ENCODE results near the gene MPHOSPH9. TPM values are rescaled to one million over a fixed set of nuclear protein-coding genes. Genes with fewer than 3 reads are reported as not detected.

The MPHOSPH9 gene
- total and polyA plus RNA-seq, 2 donors (not counting 3 experiments of a cell fraction or from before 2014, with no cell fraction given): 7.8 to 42.4 TPM

GRCh38 chr12:123108682-123109066, 124.3 kb downstream of the MPHOSPH9 start:
- TF ChIP-seq EZH2 (IDR thresholded peaks at IDR 0.05; ENCODE audit: borderline replicate concordance, low read depth, low read length, severe bottlenecking): no peak
- TF ChIP-seq FOS (IDR thresholded peaks at IDR 0.05; ENCODE audit: borderline replicate concordance, insufficient read depth, low read length): no peak
- TF ChIP-seq GATA2 (IDR thresholded peaks at IDR 0.05; ENCODE audit: insufficient read depth, insufficient read length, low read depth, low read length): no peak
- TF ChIP-seq MAX (IDR thresholded peaks at IDR 0.05; ENCODE audit: insufficient read depth, insufficient read length): no peak
- TF ChIP-seq MYC (IDR thresholded peaks at IDR 0.05; ENCODE audit: low read depth, low read length): no peak
- no peak for TF ChIP-seq POLR2AphosphoS5 (IDR thresholded peaks at IDR 0.05; ENCODE audit: insufficient read depth, low read depth, low read length)
- TF ChIP-seq POLR2A (IDR thresholded peaks at IDR 0.05; ENCODE audit: low read depth, low read length): no peak
- no peak for TF ChIP-seq JUN (IDR thresholded peaks at IDR 0.05; ENCODE audit: borderline replicate concordance, insufficient read depth, insufficient read length, low read depth)
- TF ChIP-seq, protein P1, sequence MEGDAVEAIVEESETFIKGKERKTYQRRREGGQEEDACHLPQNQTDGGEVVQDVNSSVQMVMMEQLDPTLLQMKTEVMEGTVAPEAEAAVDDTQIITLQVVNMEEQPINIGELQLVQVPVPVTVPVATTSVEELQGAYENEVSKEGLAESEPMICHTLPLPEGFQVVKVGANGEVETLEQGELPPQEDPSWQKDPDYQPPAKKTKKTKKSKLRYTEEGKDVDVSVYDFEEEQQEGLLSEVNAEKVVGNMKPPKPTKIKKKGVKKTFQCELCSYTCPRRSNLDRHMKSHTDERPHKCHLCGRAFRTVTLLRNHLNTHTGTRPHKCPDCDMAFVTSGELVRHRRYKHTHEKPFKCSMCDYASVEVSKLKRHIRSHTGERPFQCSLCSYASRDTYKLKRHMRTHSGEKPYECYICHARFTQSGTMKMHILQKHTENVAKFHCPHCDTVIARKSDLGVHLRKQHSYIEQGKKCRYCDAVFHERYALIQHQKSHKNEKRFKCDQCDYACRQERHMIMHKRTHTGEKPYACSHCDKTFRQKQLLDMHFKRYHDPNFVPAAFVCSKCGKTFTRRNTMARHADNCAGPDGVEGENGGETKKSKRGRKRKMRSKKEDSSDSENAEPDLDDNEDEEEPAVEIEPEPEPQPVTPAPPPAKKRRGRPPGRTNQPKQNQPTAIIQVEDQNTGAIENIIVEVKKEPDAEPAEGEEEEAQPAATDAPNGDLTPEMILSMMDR (IDR thresholded peaks at IDR 0.05; ENCODE audit: extremely low read depth in 1 of 2, insufficient read depth in 1 of 2, low read depth in 1 of 2, low read length in 2 of 2): no peak
- Histone ChIP-seq H3K4me3 (replicated peaks in 1 of 3; ENCODE audit: insufficient read depth in 1 of 3, low read depth in 1 of 3, low read length in 3 of 3) (no peak overlapping the region), H3K27me3 (ENCODE audit: control insufficient read depth in 2 of 2, insufficient read depth in 2 of 2, low read length in 2 of 2) (no peaks in the 10 kb centered on the region), H4K20me1 (replicated peaks; ENCODE audit: control insufficient read depth, extremely low read depth, insufficient read depth, low read length) (no peaks in the 10 kb centered on the region), H2AFZ (ENCODE audit: low read depth, low read length) (no peak overlapping the region), H3K9me3 (replicated peaks; ENCODE audit: control insufficient read depth, insufficient read depth, low read length) (no peaks in the 10 kb centered on the region), H3K79me2 (ENCODE audit: control insufficient read depth, insufficient read depth, low read length) (no peaks in the 10 kb centered on the region), H3K4me2 (ENCODE audit: insufficient read depth, low read length) (no peak overlapping the region), H3K9me1 (replicated peaks; ENCODE audit: control insufficient read depth, extremely low read depth, insufficient read depth, low read length) (no peaks in the 10 kb centered on the region), H3K27ac (ENCODE audit: insufficient read depth, low read depth, low read length) (no peak overlapping the region), H3K4me1 (ENCODE audit: control insufficient read depth, extremely low read depth, insufficient read depth, low read length) (peaks cover 29% of the 10 kb centered on the region), H3K9ac (replicated peaks; ENCODE audit: extremely low read depth, insufficient read depth, low read length) (no peak overlapping the region), H3K36me3 (ENCODE audit: control insufficient read depth in 2 of 2, extremely low read depth in 1 of 2, insufficient read depth in 2 of 2, low read length in 2 of 2) (no peaks in the 10 kb centered on the region)
- ChIA-PET CTCF (interaction anchor here (0.7 to 1.7 kb wide), 2 partner anchors 10 to 65 kb away, joined by 3 to 4 read pairs; no protein-coding TSS in a partner anchor), POLR2A (no interaction called here)
- no TSS peak for BruUV-seq (replicated peaks)
- DNase-seq (ENCODE audit: low read depth, low spot score) (no peak), FAIRE-seq (peak; percentile 38)
- dilution Hi-C loops (cut with MboI; ENCODE audit: extremely low pct_ligation_motif_present, low sequenced_read_pairs) (no loop called here), intact Hi-C loops (cut with micrococcal nuclease) (no loop called here)
